Heart left ventricle (tissue), 13 donors: Measurements from ENCODE around the gene CUL4A.

Experiments used
- CTCF ChIP-seq, 12 donors: fragments of 200-600 bp; sonication (generic) in 4 of 12; IDR thresholded peaks; one replicate each; pipeline versions ENCODE4 v1.5.0 to v1.8.0; 2018 to 2022; ENCODE audit warnings: antibody characterized with exemption in 12 of 12, mild to moderate bottlenecking in 5 of 12
- POLR2A ChIP-seq, 2 donors: fragments of 450-650 bp; IDR thresholded peaks; one replicate each; pipeline ENCODE4 v1.6.1; 2017; ENCODE audit warnings: antibody characterized with exemption in 2 of 2, mild to moderate bottlenecking in 2 of 2, moderate library complexity in 2 of 2
- donor health status: ischemic (EF 13 %, LVEDD 7.1; RV severe dilation, severe dysfunction).
- donor health status: DM: no; HTN: yes; CAD: no.
- donor health status: DM: no; HTN: no; CAD: no.
- donor health status: ischemic (EF 25% LVEDD 6.9; RV normal size, moderate dysfunction).
- donor health status: ischemic (EF 25% LVEDD 5.7; RV mildly dilated, moderate dysfunction).
- donor health status: ischemic (EF 35%, LVEDD 5.7; RV mildly dilated, moderate dysfunction).
- donor health status: nonischemic (EF 11% LVEDD 7.7; RV severe dilation, severe dysfunction).
- donor health status: DM: yes; HTN: yes; CAD: no.
- donor health status: PGD.
- donor health status: ischemic (EF 29% LVEDD 5.4; RV normal size, mild dysfunction).
- donor health status: nonischemic (EF 23%, LVEDD 6.1; RV moderate dilation, normal function).

GRCh38 chr13:113207460-113207859 is 2.0 kb upstream of the CUL4A start:
- TF ChIP-seq CTCF (IDR thresholded peaks at IDR 0.05): no peak
- no peak for TF ChIP-seq POLR2A (IDR thresholded peaks at IDR 0.05)
